GM12878 (cell line): ENCODE data around the gene PHLDB1.

Experiments used
- EZH2 ChIP-seq: IDR thresholded peaks from 2 replicates; pipeline ENCODE4 v1.6.1; 2012; ENCODE audit warnings: low read depth, mild to moderate bottlenecking, control low read depth, inconsistent platforms, low read length, borderline replicate concordance; ENCODE audit not compliant: control insufficient read depth
- FOXK2 ChIP-seq: fragments of 450-650 bp; IDR thresholded peaks from 2 replicates; pipeline ENCODE4 v1.6.1; 2017; ENCODE audit warnings: mild to moderate bottlenecking, moderate library complexity
- JUNB ChIP-seq: IDR thresholded peaks from 2 replicates; pipeline ENCODE4 v1.6.1; 2016; ENCODE audit warnings: antibody characterized with exemption, mild to moderate bottlenecking
- JUND ChIP-seq: IDR thresholded peaks from 2 replicates; pipeline ENCODE4 v1.6.1; 2012; ENCODE audit warnings: low read depth, mild to moderate bottlenecking, low read length, improper control_type of control experiment, moderate library complexity
- POLR2AphosphoS5 ChIP-seq: IDR thresholded peaks from 2 replicates; pipeline ENCODE4 v1.6.1; 2011; ENCODE audit warnings: mild to moderate bottlenecking, low read length, inconsistent platforms
- SIN3A ChIP-seq: IDR thresholded peaks from 2 replicates; pipeline ENCODE4 v1.6.1; 2012; ENCODE audit warnings: low read depth, low read length, improper control_type of control experiment
- SP1 ChIP-seq: IDR thresholded peaks from one replicate; pipeline ENCODE4 v1.6.1; 2011; ENCODE audit warnings: low read depth, low read length
- ZNF622 ChIP-seq: fragments of 450-650 bp; IDR thresholded peaks from 2 replicates; pipeline ENCODE4 v1.6.1; 2017; ENCODE audit warnings: mild to moderate bottlenecking, inconsistent platforms
- TF ChIP-seq, protein P1 (sequence below): fragments of 450-650 bp; formaldehyde crosslinking; IDR thresholded peaks from 2 replicates; pipeline ENCODE4 v1.5.0; 2022; ENCODE audit warnings: mild to moderate bottlenecking, missing genetic modification characterization
- TF ChIP-seq, protein P2 (sequence below), 3 experiments: IDR thresholded peaks in 2 of 3; conservative IDR thresholded peaks in 1 of 3; 2 replicates each; pipeline ENCODE4 v1.5.1; 2011; ENCODE audit warnings: low read depth in 3 of 3, low read length in 3 of 3, mild to moderate bottlenecking in 3 of 3, control low read depth in 2 of 3, moderate library complexity in 2 of 3, inconsistent platforms in 1 of 3, mixed read lengths in 1 of 3; ENCODE audit not compliant: control insufficient read depth in 2 of 3, insufficient read depth in 1 of 3; ENCODE audit errors: extremely low read depth in 1 of 3
- TF ChIP-seq, protein P3 (sequence below): fragments of 150-350 bp; IDR thresholded peaks from 2 replicates; pipeline ENCODE4 v1.6.1; 2016; ENCODE audit warnings: low read depth, low read length

DNA sequence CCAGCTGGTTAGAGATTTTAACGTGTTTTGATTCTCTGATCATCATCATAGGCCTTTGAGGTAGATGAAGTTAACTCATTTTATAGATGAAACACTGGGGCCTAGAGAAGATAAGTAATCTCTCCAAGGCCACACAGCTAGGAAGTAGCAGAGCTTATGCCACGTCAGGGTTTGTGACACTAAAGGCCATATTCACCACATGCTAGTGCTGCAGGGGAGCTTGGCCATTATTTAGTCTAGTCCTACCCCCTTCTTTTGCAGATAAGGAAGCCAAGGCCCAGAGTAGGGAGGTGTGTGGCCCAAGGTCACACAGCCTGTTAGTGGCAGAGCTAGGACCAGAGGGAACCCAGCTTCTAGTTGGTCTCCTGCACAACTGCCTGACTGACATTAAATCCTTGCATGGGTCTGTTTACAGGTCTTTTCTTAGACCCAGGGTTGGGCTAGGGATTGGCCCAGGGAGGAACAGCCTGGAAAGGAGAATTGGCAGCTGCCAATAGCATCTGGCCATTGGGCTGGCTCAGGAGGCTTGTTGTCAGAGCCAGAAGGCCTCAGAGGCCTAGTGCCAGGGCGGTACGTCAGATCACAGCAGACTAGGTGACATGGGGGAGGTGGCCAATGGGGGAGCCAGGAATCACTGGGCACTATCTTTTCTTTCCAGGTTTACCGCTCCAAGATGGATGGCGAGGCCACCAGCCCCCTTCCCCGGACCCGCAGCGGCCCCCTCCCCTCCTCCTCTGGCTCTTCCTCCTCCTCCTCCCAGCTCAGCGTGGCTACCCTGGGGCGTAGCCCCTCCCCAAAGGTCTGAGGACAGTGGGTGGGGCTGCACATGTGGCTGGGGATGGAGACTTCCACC lies 36.0 kb downstream of the PHLDB1 start:
- no peak for TF ChIP-seq SP1
- TF ChIP-seq POLR2AphosphoS5 = no peak
- no peak for TF ChIP-seq FOXK2
- no peak for TF ChIP-seq JUND
- TF ChIP-seq SIN3A = no peak
- TF ChIP-seq, protein P1, sequence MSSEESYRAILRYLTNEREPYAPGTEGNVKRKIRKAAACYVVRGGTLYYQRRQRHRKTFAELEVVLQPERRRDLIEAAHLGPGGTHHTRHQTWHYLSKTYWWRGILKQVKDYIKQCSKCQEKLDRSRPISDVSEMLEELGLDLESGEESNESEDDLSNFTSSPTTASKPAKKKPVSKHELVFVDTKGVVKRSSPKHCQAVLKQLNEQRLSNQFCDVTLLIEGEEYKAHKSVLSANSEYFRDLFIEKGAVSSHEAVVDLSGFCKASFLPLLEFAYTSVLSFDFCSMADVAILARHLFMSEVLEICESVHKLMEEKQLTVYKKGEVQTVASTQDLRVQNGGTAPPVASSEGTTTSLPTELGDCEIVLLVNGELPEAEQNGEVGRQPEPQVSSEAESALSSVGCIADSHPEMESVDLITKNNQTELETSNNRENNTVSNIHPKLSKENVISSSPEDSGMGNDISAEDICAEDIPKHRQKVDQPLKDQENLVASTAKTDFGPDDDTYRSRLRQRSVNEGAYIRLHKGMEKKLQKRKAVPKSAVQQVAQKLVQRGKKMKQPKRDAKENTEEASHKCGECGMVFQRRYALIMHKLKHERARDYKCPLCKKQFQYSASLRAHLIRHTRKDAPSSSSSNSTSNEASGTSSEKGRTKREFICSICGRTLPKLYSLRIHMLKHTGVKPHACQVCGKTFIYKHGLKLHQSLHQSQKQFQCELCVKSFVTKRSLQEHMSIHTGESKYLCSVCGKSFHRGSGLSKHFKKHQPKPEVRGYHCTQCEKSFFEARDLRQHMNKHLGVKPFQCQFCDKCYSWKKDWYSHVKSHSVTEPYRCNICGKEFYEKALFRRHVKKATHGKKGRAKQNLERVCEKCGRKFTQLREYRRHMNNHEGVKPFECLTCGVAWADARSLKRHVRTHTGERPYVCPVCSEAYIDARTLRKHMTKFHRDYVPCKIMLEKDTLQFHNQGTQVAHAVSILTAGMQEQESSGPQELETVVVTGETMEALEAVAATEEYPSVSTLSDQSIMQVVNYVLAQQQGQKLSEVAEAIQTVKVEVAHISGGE (CRISPR knock-in tag) = no peak
- TF ChIP-seq ZNF622 = no peak
- TF ChIP-seq JUNB = no peak
- TF ChIP-seq, protein P2, sequence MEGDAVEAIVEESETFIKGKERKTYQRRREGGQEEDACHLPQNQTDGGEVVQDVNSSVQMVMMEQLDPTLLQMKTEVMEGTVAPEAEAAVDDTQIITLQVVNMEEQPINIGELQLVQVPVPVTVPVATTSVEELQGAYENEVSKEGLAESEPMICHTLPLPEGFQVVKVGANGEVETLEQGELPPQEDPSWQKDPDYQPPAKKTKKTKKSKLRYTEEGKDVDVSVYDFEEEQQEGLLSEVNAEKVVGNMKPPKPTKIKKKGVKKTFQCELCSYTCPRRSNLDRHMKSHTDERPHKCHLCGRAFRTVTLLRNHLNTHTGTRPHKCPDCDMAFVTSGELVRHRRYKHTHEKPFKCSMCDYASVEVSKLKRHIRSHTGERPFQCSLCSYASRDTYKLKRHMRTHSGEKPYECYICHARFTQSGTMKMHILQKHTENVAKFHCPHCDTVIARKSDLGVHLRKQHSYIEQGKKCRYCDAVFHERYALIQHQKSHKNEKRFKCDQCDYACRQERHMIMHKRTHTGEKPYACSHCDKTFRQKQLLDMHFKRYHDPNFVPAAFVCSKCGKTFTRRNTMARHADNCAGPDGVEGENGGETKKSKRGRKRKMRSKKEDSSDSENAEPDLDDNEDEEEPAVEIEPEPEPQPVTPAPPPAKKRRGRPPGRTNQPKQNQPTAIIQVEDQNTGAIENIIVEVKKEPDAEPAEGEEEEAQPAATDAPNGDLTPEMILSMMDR (IDR thresholded peaks at IDR 0.05 in 2 of 3, conservative IDR thresholded peaks at IDR 0.05 in 1 of 3; ENCODE audit: control insufficient read depth in 2 of 3, extremely low read depth in 1 of 3, insufficient read depth in 1 of 3, low read depth in 3 of 3, low read length in 3 of 3) = no peak
- TF ChIP-seq EZH2 = no peak
- TF ChIP-seq, protein P3, sequence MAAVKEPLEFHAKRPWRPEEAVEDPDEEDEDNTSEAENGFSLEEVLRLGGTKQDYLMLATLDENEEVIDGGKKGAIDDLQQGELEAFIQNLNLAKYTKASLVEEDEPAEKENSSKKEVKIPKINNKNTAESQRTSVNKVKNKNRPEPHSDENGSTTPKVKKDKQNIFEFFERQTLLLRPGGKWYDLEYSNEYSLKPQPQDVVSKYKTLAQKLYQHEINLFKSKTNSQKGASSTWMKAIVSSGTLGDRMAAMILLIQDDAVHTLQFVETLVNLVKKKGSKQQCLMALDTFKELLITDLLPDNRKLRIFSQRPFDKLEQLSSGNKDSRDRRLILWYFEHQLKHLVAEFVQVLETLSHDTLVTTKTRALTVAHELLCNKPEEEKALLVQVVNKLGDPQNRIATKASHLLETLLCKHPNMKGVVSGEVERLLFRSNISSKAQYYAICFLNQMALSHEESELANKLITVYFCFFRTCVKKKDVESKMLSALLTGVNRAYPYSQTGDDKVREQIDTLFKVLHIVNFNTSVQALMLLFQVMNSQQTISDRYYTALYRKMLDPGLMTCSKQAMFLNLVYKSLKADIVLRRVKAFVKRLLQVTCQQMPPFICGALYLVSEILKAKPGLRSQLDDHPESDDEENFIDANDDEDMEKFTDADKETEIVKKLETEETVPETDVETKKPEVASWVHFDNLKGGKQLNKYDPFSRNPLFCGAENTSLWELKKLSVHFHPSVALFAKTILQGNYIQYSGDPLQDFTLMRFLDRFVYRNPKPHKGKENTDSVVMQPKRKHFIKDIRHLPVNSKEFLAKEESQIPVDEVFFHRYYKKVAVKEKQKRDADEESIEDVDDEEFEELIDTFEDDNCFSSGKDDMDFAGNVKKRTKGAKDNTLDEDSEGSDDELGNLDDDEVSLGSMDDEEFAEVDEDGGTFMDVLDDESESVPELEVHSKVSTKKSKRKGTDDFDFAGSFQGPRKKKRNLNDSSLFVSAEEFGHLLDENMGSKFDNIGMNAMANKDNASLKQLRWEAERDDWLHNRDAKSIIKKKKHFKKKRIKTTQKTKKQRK = no peak
